ENCODE results near the gene ZNF467.

ZNF467 gene

GRCh38 chr7:149774237-149775175, 1.1 kb upstream of the ZNF467 start:
- no peak for TF ChIP-seq CTCF (conservative IDR thresholded peaks at IDR 0.05; ENCODE audit: low read depth)
- ChIA-PET POLR2A (ENCODE audit: low non-redundant PET) (no interaction called here), CTCF (interaction anchor here (0.6 kb wide), 1 partner anchor 60 kb away, joined by 3 read pairs; a partner anchor contains a TSS)
- DNase-seq (ENCODE audit: low spot score) = no peak
- H3K27ac ChIP-seq = peak overlapping the region; percentile 43

GRCh38 chr7:149772956-149773434, 393 bp downstream of the ZNF467 start:
- no peak for TF ChIP-seq CTCF (conservative IDR thresholded peaks at IDR 0.05; ENCODE audit: low read depth)
- CTCF ChIA-PET = no interaction called here
- peak overlapping the region; percentile 71; the same call in 1 of the 2 replicates for H3K27ac ChIP-seq
- POLR2A ChIA-PET (ENCODE audit: low non-redundant PET) = no interaction called here
- no peak for DNase-seq (ENCODE audit: low spot score)

- DNase-seq (ENCODE audit: low spot score) = no peak
Observed at GRCh38 chr7:149772241-149772955, 990 bp downstream of the ZNF467 start.

GRCh38 chr7:149771720-149772240, 1.6 kb downstream of the ZNF467 start:
- POLR2A ChIA-PET (ENCODE audit: low non-redundant PET) = no interaction called here
- peak; percentile 88 for DNase-seq (ENCODE audit: low spot score)
- CTCF ChIA-PET = no interaction called here
- TF ChIP-seq CTCF (conservative IDR thresholded peaks at IDR 0.05; ENCODE audit: low read depth) = no peak
- peak overlapping the region; percentile 71 for H3K27ac ChIP-seq

More at GRCh38 chr7:149772241-149772955, 990 bp downstream of the ZNF467 start:
- ChIA-PET POLR2A (ENCODE audit: low non-redundant PET) (no interaction called here), CTCF (no interaction called here)
- no peak for TF ChIP-seq CTCF (conservative IDR thresholded peaks at IDR 0.05; ENCODE audit: low read depth)
- H3K27ac ChIP-seq = peak overlapping the region; percentile 71

- no peak for DNase-seq (ENCODE audit: low spot score)
- peak overlapping the region; percentile 71 for H3K27ac ChIP-seq
- ChIA-PET CTCF (no interaction called here), POLR2A (ENCODE audit: low non-redundant PET) (no interaction called here)
- no peak for TF ChIP-seq CTCF (conservative IDR thresholded peaks at IDR 0.05; ENCODE audit: low read depth)
Observed at GRCh38 chr7:149770728-149771636, 2.4 kb downstream of the ZNF467 start.
